ENCODE results near the gene CELF2.

CELF2 gene

GRCh38 chr10:11138314-11139033 lies 120.8 kb downstream of the CELF2 start:
- TF ChIP-seq, protein P1, sequence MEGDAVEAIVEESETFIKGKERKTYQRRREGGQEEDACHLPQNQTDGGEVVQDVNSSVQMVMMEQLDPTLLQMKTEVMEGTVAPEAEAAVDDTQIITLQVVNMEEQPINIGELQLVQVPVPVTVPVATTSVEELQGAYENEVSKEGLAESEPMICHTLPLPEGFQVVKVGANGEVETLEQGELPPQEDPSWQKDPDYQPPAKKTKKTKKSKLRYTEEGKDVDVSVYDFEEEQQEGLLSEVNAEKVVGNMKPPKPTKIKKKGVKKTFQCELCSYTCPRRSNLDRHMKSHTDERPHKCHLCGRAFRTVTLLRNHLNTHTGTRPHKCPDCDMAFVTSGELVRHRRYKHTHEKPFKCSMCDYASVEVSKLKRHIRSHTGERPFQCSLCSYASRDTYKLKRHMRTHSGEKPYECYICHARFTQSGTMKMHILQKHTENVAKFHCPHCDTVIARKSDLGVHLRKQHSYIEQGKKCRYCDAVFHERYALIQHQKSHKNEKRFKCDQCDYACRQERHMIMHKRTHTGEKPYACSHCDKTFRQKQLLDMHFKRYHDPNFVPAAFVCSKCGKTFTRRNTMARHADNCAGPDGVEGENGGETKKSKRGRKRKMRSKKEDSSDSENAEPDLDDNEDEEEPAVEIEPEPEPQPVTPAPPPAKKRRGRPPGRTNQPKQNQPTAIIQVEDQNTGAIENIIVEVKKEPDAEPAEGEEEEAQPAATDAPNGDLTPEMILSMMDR (IDR thresholded peaks at IDR 0.05; ENCODE audit: extremely low read depth, insufficient read depth, missing control alignments): no peak
- DNase-seq (ENCODE audit: low spot score): no peak
- in situ Hi-C loops (cut with MboI; ENCODE audit: low pct_unique_long_range_greater_than_20kb, low sequenced_read_pairs, unreplicated experiment): no loop called here

DNA sequence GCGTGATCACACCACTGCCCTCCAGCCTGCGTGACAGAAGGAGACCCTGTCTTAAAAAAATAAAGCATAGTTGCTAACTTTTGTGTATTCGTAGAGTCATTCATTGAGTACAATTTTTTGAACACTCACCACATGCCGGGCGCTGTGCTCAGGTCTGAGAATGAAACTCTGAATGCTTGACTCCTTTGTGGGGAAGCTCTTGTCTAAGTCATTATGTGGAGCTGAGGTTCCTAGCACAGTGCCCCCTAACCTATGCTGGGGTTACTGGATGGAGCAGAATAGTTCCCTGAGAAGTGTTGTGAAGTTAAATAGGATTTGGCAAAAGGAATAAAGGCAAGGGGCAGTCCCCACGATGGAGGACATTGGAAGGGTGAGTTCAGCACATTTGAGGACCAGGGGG lies 123.3 kb downstream of the CELF2 start:
- DNase-seq (ENCODE audit: low spot score): no peak
- TF ChIP-seq, protein P1 (IDR thresholded peaks at IDR 0.05; ENCODE audit: extremely low read depth, insufficient read depth, missing control alignments): no peak
- in situ Hi-C loops (cut with MboI; ENCODE audit: low pct_unique_long_range_greater_than_20kb, low sequenced_read_pairs, unreplicated experiment): no loop called here

GRCh38 chr10:11141571-11142091 lies 124.0 kb downstream of the CELF2 start:
- TF ChIP-seq, protein P1 (IDR thresholded peaks at IDR 0.05; ENCODE audit: extremely low read depth, insufficient read depth, missing control alignments): no peak
- in situ Hi-C loops (cut with MboI; ENCODE audit: low pct_unique_long_range_greater_than_20kb, low sequenced_read_pairs, unreplicated experiment): no loop called here
- no peak for DNase-seq (ENCODE audit: low spot score)

- DNase-seq (ENCODE audit: low spot score): no peak
- in situ Hi-C loops (cut with MboI; ENCODE audit: low pct_unique_long_range_greater_than_20kb, low sequenced_read_pairs, unreplicated experiment): no loop called here
- TF ChIP-seq, protein P1 (IDR thresholded peaks at IDR 0.05; ENCODE audit: extremely low read depth, insufficient read depth, missing control alignments): no peak
Observed at GRCh38 chr10:11142777-11143176, 125.1 kb downstream of the CELF2 start.

DNA sequence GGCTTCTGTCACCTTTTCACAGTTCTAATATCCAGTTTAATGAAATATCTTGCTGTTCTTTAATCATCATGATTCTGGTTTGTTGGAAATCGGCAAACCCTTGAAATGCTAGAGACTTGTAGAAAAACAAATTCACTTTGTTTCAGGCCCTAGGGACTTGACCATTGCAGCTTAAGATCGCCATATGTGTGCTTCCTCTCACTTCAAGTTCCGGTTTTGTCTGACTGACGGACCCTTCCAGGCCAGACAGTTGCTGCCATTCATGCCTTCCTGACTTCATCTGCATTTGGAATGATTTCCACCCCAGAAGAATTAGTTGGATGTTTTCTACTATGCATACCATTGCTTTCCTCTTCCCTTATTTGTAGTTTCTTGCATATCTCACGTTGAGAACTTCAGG lies 125.6 kb downstream of the CELF2 start:
- TF ChIP-seq, protein P1 (IDR thresholded peaks at IDR 0.05; ENCODE audit: extremely low read depth, insufficient read depth, missing control alignments): no peak
- in situ Hi-C loops (cut with MboI; ENCODE audit: low pct_unique_long_range_greater_than_20kb, low sequenced_read_pairs, unreplicated experiment): no loop called here

DNA sequence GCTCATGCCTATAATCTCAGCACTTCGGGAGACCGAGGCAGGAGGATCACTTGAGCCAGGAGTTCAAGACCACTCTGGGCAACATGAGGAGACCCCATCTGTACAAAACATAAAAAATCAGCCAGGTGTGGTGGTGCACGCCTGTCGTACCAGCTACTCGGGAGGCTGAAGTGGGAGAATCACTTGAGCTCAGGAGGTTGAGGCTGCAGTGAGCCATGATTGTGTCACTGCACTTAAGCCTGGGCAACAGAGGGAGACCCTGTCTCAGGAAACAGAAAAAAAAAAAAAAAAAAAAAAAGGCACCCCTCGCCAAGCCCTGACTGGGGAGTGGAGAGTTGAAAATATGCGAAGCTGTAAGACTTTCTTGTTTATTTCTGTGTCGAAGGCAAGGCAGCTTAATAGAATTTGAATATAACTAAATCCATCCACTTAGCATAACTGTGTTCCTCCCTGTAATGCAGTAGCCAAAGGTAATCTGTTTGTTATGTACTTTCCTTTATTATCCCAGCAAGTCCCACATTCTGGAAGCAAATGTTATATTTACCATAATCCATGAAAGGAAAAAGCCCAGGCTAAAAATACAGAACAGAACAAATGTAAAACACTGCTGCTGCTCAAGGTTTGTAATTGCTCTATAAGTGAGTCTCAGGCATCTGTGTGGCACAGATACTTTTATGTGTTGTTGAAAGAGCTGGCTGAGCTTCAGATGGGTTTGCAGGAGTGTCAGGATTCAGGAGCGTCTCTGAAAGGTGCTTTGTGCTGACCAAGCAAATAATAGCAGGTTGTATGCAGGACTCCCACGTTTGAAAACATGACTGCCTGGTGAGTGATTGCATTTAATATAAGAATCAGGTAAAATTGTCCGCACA lies 127.2 kb downstream of the CELF2 start:
- no peak for DNase-seq (ENCODE audit: low spot score)
- TF ChIP-seq, protein P1 (IDR thresholded peaks at IDR 0.05; ENCODE audit: extremely low read depth, insufficient read depth, missing control alignments): no peak
- in situ Hi-C loops (cut with MboI; ENCODE audit: low pct_unique_long_range_greater_than_20kb, low sequenced_read_pairs, unreplicated experiment): no loop called here

More for the DNA sequence above, 125.6 kb downstream of the CELF2 start:
- DNase-seq (ENCODE audit: low spot score): no peak

All from GM13977 (cell line).